ENCODE results near the gene CSHL1.

The CSHL1 gene

DNA sequence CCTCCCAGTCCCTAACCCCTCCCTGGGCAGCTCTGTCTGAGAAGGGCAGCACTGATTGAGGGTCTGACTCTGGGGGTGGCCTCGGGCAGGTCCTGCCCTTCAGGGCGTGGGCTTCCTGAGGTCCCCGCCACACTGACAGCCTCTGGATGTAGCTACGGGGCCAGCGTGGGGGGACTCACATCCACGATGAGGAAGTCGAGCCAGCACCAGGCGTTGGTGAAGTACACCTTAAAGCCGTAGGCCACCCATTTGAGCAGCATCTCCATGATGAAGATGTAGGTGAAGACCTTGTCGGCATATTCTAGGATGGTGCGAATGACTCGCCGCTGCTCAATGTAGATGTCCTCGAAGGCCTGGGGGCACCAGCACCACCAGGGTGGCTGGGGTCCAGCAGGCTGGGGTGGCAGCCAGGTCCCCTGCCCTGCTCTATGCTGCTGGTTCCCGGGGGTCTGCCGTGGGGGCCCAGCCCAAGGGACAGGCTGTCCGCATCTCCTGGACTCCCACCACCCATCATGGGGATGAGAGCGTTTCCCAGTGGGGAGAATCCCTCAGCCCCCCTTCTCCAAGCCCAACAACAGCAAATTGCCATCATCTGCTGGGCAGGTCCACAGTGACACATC lies 36.8 kb upstream of the CSHL1 start:
- no peak overlapping the region for H3K4me3 ChIP-seq (ENCODE audit: low read depth in 1 of 2, low read length in 2 of 2)
- no peaks in the 10 kb centered on the region for H3K9me3 ChIP-seq (ENCODE audit: control insufficient read depth in 1 of 2, low read length in 2 of 2)
- no peak overlapping the region for H3K27ac ChIP-seq (ENCODE audit: low read length)
- H3K36me3 ChIP-seq (ENCODE audit: control insufficient read depth in 1 of 2, insufficient read depth in 2 of 2, low read length in 2 of 2) = no peaks in the 10 kb centered on the region
- no peaks in the 10 kb centered on the region for H3K4me1 ChIP-seq (ENCODE audit: control insufficient read depth in 1 of 2, insufficient read depth in 2 of 2, low read length in 2 of 2)
- H3K27me3 ChIP-seq (ENCODE audit: low read depth, low read length) = no peaks in the 10 kb centered on the region

DNA sequence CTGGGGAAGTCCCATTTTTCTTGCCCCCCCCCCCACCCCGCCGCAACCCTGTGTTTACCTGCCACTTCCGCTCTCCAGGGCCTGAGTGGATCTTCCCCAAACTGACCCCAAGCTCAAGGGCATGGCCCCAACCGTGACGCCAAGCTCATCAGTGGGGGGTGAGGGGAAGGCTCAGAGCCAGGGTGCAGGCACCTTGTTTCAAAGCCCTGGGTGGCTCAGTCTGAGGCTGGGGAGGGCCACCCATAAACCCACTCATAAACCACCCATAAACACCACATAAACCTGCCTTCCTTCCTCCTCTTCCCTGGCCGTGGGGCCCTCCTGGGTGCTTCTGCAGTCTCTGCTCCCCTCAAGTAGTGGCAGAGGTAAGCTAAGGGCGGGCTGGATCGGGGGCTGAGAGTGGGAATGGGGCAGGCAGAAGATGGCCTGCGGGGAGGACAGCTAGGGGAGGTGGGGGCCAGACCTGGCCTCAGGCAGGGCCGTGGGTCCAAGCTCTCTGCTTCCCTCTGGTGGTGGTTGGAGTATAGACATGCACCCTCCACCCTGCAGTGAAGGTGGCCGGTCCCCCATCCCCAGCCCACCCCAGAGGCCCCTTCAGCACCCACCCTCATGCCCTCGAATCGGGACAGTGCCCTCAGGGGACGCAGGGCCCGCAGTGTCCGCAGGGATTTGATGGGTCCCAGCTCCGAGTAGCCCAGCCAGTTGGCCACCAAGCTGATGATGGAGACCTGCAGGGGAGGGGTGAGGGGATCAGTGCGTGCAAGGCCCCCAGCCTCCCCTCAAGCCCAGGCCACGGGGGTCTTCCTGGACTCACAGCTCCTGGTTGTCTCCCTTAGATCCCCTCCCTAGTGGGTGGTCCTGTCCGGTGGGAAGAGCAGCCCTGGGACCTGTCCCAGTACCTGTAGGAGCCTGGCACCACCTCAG lies 35.6 kb upstream of the CSHL1 start:
- H3K36me3 ChIP-seq (ENCODE audit: control insufficient read depth in 1 of 2, insufficient read depth in 2 of 2, low read length in 2 of 2) = no peaks in the 10 kb centered on the region
- no peak overlapping the region for H3K4me3 ChIP-seq (ENCODE audit: low read depth in 1 of 2, low read length in 2 of 2)
- H3K9me3 ChIP-seq (ENCODE audit: control insufficient read depth in 1 of 2, low read length in 2 of 2) = no peaks in the 10 kb centered on the region
- H3K27me3 ChIP-seq (ENCODE audit: low read depth, low read length) = no peaks in the 10 kb centered on the region
- H3K27ac ChIP-seq (ENCODE audit: low read length) = no peak overlapping the region
- H3K4me1 ChIP-seq (ENCODE audit: control insufficient read depth in 1 of 2, insufficient read depth in 2 of 2, low read length in 2 of 2) = no peaks in the 10 kb centered on the region

DNA sequence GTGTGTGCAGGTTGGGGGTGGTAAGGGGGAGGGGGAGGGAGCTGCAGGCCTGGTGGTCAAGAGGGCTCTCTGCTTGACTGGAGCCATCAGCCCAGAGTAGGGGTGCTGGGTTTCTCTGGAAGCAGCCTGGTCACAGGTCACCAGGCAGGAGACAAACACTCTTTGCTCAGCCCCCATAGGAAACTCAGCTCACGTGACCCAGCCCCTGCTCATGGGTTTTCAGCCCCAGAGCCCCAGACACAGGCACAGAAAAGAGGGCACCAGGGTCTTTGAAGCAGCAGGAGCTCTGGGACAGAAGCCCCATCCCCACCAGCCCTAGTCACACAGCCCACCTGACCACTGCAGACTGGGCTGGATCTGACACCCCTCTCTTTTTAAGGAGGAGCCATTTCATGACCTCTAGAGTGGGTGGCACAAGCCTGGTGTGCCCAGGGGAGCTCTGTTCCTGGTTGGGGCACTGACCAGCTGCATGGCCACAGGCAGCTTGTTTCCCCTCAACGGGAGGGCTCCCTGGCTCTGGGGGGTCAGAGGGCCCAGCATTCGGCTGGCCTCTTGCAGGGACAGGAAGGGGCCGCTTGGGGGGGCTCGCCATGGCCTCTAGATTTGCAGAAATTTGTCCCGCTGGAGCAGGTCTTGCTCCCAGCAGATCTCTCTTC lies 34.9 kb upstream of the CSHL1 start:
- Histone ChIP-seq H3K27me3 (ENCODE audit: low read depth, low read length) (no peaks in the 10 kb centered on the region), H3K36me3 (ENCODE audit: control insufficient read depth in 1 of 2, insufficient read depth in 2 of 2, low read length in 2 of 2) (no peaks in the 10 kb centered on the region), H3K9me3 (ENCODE audit: control insufficient read depth in 1 of 2, low read length in 2 of 2) (no peaks in the 10 kb centered on the region), H3K4me3 (ENCODE audit: low read depth in 1 of 2, low read length in 2 of 2) (no peak overlapping the region), H3K27ac (ENCODE audit: low read length) (no peak overlapping the region), H3K4me1 (ENCODE audit: control insufficient read depth in 1 of 2, insufficient read depth in 2 of 2, low read length in 2 of 2) (no peaks in the 10 kb centered on the region)

DNA sequence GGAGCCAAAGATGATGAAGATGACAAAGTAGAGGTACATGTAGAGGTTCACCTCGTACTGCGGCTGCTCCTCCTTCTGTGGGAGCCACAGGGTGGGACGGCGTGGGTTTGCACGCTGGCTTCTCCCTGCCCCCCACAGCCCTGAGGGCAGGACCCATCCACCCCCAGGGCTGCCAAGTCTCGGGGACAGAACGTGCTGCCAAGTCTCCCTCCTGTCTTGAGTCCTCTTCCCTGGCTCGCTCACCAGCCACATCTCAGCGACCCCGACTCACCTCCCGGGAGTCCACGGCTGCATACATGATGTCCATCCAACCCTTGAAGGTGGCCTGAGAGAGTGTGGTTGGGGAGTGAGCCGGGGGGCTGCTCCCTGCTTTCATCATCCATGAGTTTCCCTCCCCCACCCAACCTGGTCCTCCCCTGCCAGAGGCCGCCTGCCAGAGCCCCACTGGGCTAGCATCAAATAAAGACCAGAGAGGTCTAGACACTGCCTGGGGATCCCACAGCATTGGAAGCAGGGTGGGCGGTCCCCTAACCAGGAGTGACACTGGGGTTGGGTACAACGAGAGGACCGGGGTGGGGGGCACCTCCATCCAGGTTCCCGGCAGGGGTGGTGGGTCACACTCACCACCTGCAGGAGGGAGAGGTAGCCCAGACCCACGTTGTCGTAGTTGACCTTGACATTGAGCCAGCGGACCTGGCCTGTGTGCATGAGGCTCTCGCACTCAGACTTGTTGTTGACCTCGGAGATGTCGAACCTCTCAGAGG lies 33.9 kb upstream of the CSHL1 start:
- Histone ChIP-seq H3K4me1 (ENCODE audit: control insufficient read depth in 1 of 2, insufficient read depth in 2 of 2, low read length in 2 of 2) (no peaks in the 10 kb centered on the region), H3K27ac (ENCODE audit: low read length) (no peak overlapping the region), H3K4me3 (ENCODE audit: low read depth in 1 of 2, low read length in 2 of 2) (no peak overlapping the region), H3K36me3 (ENCODE audit: control insufficient read depth in 1 of 2, insufficient read depth in 2 of 2, low read length in 2 of 2) (no peaks in the 10 kb centered on the region), H3K9me3 (ENCODE audit: control insufficient read depth in 1 of 2, low read length in 2 of 2) (no peaks in the 10 kb centered on the region), H3K27me3 (ENCODE audit: low read depth, low read length) (no peaks in the 10 kb centered on the region)

GRCh38 chr17:63943745-63944144 lies 32.7 kb upstream of the CSHL1 start:
- Histone ChIP-seq H3K36me3 (ENCODE audit: control insufficient read depth in 1 of 2, insufficient read depth in 2 of 2, low read length in 2 of 2) (no peaks in the 10 kb centered on the region), H3K4me1 (ENCODE audit: control insufficient read depth in 1 of 2, insufficient read depth in 2 of 2, low read length in 2 of 2) (no peaks in the 10 kb centered on the region), H3K27me3 (ENCODE audit: low read depth, low read length) (no peaks in the 10 kb centered on the region)

GRCh38 chr17:63942309-63942985 lies 31.4 kb upstream of the CSHL1 start:
- no peaks in the 10 kb centered on the region for H3K27me3 ChIP-seq (ENCODE audit: low read depth, low read length)
- H3K9me3 ChIP-seq (ENCODE audit: control insufficient read depth in 1 of 2, low read length in 2 of 2) = no peaks in the 10 kb centered on the region
- no peaks in the 10 kb centered on the region for H3K36me3 ChIP-seq (ENCODE audit: control insufficient read depth in 1 of 2, insufficient read depth in 2 of 2, low read length in 2 of 2)
- H3K4me1 ChIP-seq (ENCODE audit: control insufficient read depth in 1 of 2, insufficient read depth in 2 of 2, low read length in 2 of 2) = no peaks in the 10 kb centered on the region
- H3K4me3 ChIP-seq (ENCODE audit: low read depth in 1 of 2, low read length in 2 of 2) = no peak overlapping the region
- no peak overlapping the region for H3K27ac ChIP-seq (ENCODE audit: low read length)

More at GRCh38 chr17:63943745-63944144, 32.7 kb upstream of the CSHL1 start:
- no peak overlapping the region for H3K4me3 ChIP-seq (ENCODE audit: low read depth in 1 of 2, low read length in 2 of 2)
- H3K9me3 ChIP-seq (ENCODE audit: control insufficient read depth in 1 of 2, low read length in 2 of 2) = no peaks in the 10 kb centered on the region
- H3K27ac ChIP-seq (ENCODE audit: low read length) = no peak overlapping the region

GRCh38 chr17:63941751-63942150 lies 30.7 kb upstream of the CSHL1 start:
- no peaks in the 10 kb centered on the region for H3K9me3 ChIP-seq (ENCODE audit: control insufficient read depth in 1 of 2, low read length in 2 of 2)
- no peaks in the 10 kb centered on the region for H3K36me3 ChIP-seq (ENCODE audit: control insufficient read depth in 1 of 2, insufficient read depth in 2 of 2, low read length in 2 of 2)
- H3K4me1 ChIP-seq (ENCODE audit: control insufficient read depth in 1 of 2, insufficient read depth in 2 of 2, low read length in 2 of 2) = no peaks in the 10 kb centered on the region
- no peaks in the 10 kb centered on the region for H3K27me3 ChIP-seq (ENCODE audit: low read depth, low read length)
- no peak overlapping the region for H3K4me3 ChIP-seq (ENCODE audit: low read depth in 1 of 2, low read length in 2 of 2)
- H3K27ac ChIP-seq (ENCODE audit: low read length) = no peak overlapping the region

GRCh38 chr17:63941162-63941561 lies 30.1 kb upstream of the CSHL1 start:
- no peak overlapping the region for H3K27ac ChIP-seq (ENCODE audit: low read length)
- no peaks in the 10 kb centered on the region for H3K9me3 ChIP-seq (ENCODE audit: control insufficient read depth in 1 of 2, low read length in 2 of 2)
- no peaks in the 10 kb centered on the region for H3K27me3 ChIP-seq (ENCODE audit: low read depth, low read length)
- H3K36me3 ChIP-seq (ENCODE audit: control insufficient read depth in 1 of 2, insufficient read depth in 2 of 2, low read length in 2 of 2) = no peaks in the 10 kb centered on the region
- H3K4me1 ChIP-seq (ENCODE audit: control insufficient read depth in 1 of 2, insufficient read depth in 2 of 2, low read length in 2 of 2) = no peaks in the 10 kb centered on the region
- H3K4me3 ChIP-seq (ENCODE audit: low read depth in 1 of 2, low read length in 2 of 2) = no peak overlapping the region

DNA sequence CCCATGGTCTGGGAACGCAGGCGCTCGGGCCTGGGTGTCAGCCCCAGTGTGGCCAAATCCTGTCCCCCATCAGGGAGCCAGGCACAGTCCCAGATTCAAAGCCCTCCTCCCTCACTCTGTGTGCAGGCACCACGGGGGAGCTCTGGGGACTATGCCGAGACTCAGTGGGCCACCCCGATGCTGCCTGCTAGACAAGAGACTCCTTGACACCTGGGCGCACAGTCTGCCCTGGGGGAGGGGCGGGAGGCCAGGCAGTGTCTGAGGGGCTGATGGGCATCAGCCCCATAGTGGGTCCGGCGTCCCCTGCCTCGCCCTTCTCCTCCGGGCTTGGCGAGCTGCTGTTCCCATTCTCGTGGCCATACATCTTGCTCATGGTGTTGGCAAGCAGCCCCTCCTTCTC lies 29.5 kb upstream of the CSHL1 start:
- H3K4me3 ChIP-seq (ENCODE audit: low read depth in 1 of 2, low read length in 2 of 2) = no peak overlapping the region
- H3K27me3 ChIP-seq (ENCODE audit: low read depth, low read length) = no peaks in the 10 kb centered on the region
- no peak overlapping the region for H3K27ac ChIP-seq (ENCODE audit: low read length)
- H3K36me3 ChIP-seq (ENCODE audit: control insufficient read depth in 1 of 2, insufficient read depth in 2 of 2, low read length in 2 of 2) = no peaks in the 10 kb centered on the region
- H3K4me1 ChIP-seq (ENCODE audit: control insufficient read depth in 1 of 2, insufficient read depth in 2 of 2, low read length in 2 of 2) = no peaks in the 10 kb centered on the region
- H3K9me3 ChIP-seq (ENCODE audit: control insufficient read depth in 1 of 2, low read length in 2 of 2) = no peaks in the 10 kb centered on the region

GRCh38 chr17:63939884-63940283 lies 28.8 kb upstream of the CSHL1 start:
- Histone ChIP-seq H3K27me3 (ENCODE audit: low read depth, low read length) (no peaks in the 10 kb centered on the region), H3K9me3 (ENCODE audit: control insufficient read depth in 1 of 2, low read length in 2 of 2) (no peaks in the 10 kb centered on the region), H3K27ac (ENCODE audit: low read length) (no peak overlapping the region), H3K36me3 (ENCODE audit: control insufficient read depth in 1 of 2, insufficient read depth in 2 of 2, low read length in 2 of 2) (no peaks in the 10 kb centered on the region), H3K4me3 (ENCODE audit: low read depth in 1 of 2, low read length in 2 of 2) (no peak overlapping the region), H3K4me1 (ENCODE audit: control insufficient read depth in 1 of 2, insufficient read depth in 2 of 2, low read length in 2 of 2) (no peaks in the 10 kb centered on the region)
